Measurements from ENCODE around the gene FAM149A.
A peak's percentile ranks its signal among the peaks of the same experiment; 100 is the strongest.

The FAM149A gene

GRCh38 chr4:186191200-186192065 is 86.9 kb downstream of the FAM149A start, which contains the start of gene CYP4V2 (continued):
- TF ChIP-seq ZBTB6 (tag by site-specific recombination; IDR thresholded peaks at IDR 0.05) (no peak), ZNF560 (tag by site-specific recombination; IDR thresholded peaks at IDR 0.05; ENCODE audit: borderline replicate concordance) (no peak), ZNF23 (tag by site-specific recombination; IDR thresholded peaks at IDR 0.05; ENCODE audit: borderline replicate concordance) (no peak), ZNF366 (tag by site-specific recombination; conservative IDR thresholded peaks at IDR 0.05) (no peak), ZNF473 (tag by site-specific recombination; IDR thresholded peaks at IDR 0.05) (no peak), ZNF692 (tag by site-specific recombination; IDR thresholded peaks at IDR 0.05) (0 out of 2 replicates have a peak, but pooled peaks have one; percentile 27), ZNF555 (tag by site-specific recombination; conservative IDR thresholded peaks at IDR 0.05) (no peak), ZNF558 (tag by site-specific recombination; IDR thresholded peaks at IDR 0.05) (no peak)

GRCh38 chr4:186192066-186192612 is 87.6 kb downstream of the FAM149A start:
- Histone ChIP-seq H3K9me3 (ENCODE audit: control insufficient read depth, insufficient read depth, low read depth, low read length) (no peaks in the 10 kb centered on the region), H3K4me3 (ENCODE audit: low read depth, low read length) (peak overlapping the region; percentile 77), H3K27ac (ENCODE audit: extremely low read depth, low read depth, low read length) (peak overlapping the region; percentile 84; the same call in 1 of the 2 replicates), H3K4me1 (ENCODE audit: control insufficient read depth, insufficient read depth, low read length) (no peaks in the 10 kb centered on the region; the same call in 1 of the 2 replicates), H3K36me3 (ENCODE audit: control insufficient read depth in 2 of 2, insufficient read depth in 1 of 2, low read length in 2 of 2) (no peaks in the 10 kb centered on the region)
- ChIA-PET CTCF (interaction anchor here (0.6 to 1.7 kb wide), 3 partner anchors 9 to 116 kb away, joined by 3 to 6 read pairs (median 3); no protein-coding TSS in a partner anchor), POLR2A (interaction anchor here (1.6 kb wide), 1 partner anchor 125 kb away, joined by 3 read pairs; no protein-coding TSS in a partner anchor)
- TF ChIP-seq RBAK (tag by site-specific recombination; IDR thresholded peaks at IDR 0.05) (no peak), ZNF266 (tag by site-specific recombination; IDR thresholded peaks at IDR 0.05; ENCODE audit: low read depth) (no peak), HOXD13 (CRISPR knock-in tag; IDR thresholded peaks at IDR 0.05; ENCODE audit: borderline replicate concordance) (no peak), ZNF335 (tag by site-specific recombination; conservative IDR thresholded peaks at IDR 0.05) (peak; percentile 50), ZBTB21 (tag by site-specific recombination; IDR thresholded peaks at IDR 0.05) (no peak), ZNF692 (tag by site-specific recombination; IDR thresholded peaks at IDR 0.05) (no peak), ZNF544 (tag by site-specific recombination; IDR thresholded peaks at IDR 0.05) (no peak), ZNF560 (tag by site-specific recombination; IDR thresholded peaks at IDR 0.05; ENCODE audit: borderline replicate concordance) (no peak), KLF7 (tag by site-specific recombination; IDR thresholded peaks at IDR 0.05; ENCODE audit: borderline replicate concordance) (no peak), ZNF416 (tag by site-specific recombination; IDR thresholded peaks at IDR 0.05) (no peak), GLIS1 (tag by site-specific recombination; IDR thresholded peaks at IDR 0.05) (no peak), WT1 (tag by site-specific recombination; IDR thresholded peaks at IDR 0.05) (no peak), KLF16 (tag by site-specific recombination; IDR thresholded peaks at IDR 0.05) (no peak), ZNF600 (tag by site-specific recombination; IDR thresholded peaks at IDR 0.05) (peak; percentile 32; the same call in 1 of the 2 replicates), OVOL3 (tag by site-specific recombination; IDR thresholded peaks at IDR 0.05) (no peak), ZNF768 (tag by site-specific recombination; IDR thresholded peaks at IDR 0.05) (no peak), GLIS2 (tag by site-specific recombination; IDR thresholded peaks at IDR 0.05) (peak; percentile 16; the same call in 1 of the 2 replicates), ZNF449 (tag by site-specific recombination; IDR thresholded peaks at IDR 0.05) (no peak), TRIM28 (IDR thresholded peaks at IDR 0.05; ENCODE audit: borderline replicate concordance, low read length) (no peak), ZNF48 (tag by site-specific recombination; IDR thresholded peaks at IDR 0.05) (no peak), ZNF37A (tag by site-specific recombination; IDR thresholded peaks at IDR 0.05) (no peak), ZNF16 (tag by site-specific recombination; IDR thresholded peaks at IDR 0.05; ENCODE audit: low read depth) (no peak), ZNF302 (tag by site-specific recombination; IDR thresholded peaks at IDR 0.05; ENCODE audit: low read depth) (no peak), TCF7L2 (IDR thresholded peaks at IDR 0.05; ENCODE audit: borderline replicate concordance, low read depth, low read length) (no peak), ZNF830 (tag by site-specific recombination; IDR thresholded peaks at IDR 0.05; ENCODE audit: low read depth) (no peak), ZNF624 (tag by site-specific recombination; IDR thresholded peaks at IDR 0.05) (no peak)

All from HEK293 (cell line).